Chondrocyte (in vitro differentiated cells): ENCODE data around the gene OR6K6. TPM values are rescaled to one million over a fixed set of nuclear protein-coding genes. Genes with fewer than 3 reads are reported as not detected.

Source experiments
- DNase-seq: peaks from one replicate; pipeline ENCODE4 v3.0.0; 2021; ENCODE audit warnings: mixed read lengths, low spot score
- H3K27ac Mint-ChIP-seq: one replicate; pipeline ENCODE4 v1.8.0; 2021; ENCODE audit warnings: mild to moderate bottlenecking, moderate library complexity, mixed read lengths; ENCODE audit not compliant: unreplicated experiment
- H3K27me3 Mint-ChIP-seq: 2 replicates; pipeline ENCODE4 v1.8.0; 2021; ENCODE audit warnings: low read depth, mixed read lengths
- H3K36me3 Mint-ChIP-seq: 2 replicates; pipeline ENCODE4 v1.8.0; 2021; ENCODE audit warnings: low read depth, mixed read lengths
- H3K4me1 Mint-ChIP-seq: 2 replicates; pipeline ENCODE4 v1.8.0; 2021; ENCODE audit warnings: low read depth, mild to moderate bottlenecking, mixed read lengths
- H3K4me3 Mint-ChIP-seq: one replicate; pipeline ENCODE4 v1.8.0; 2021; ENCODE audit warnings: mild to moderate bottlenecking, moderate library complexity, mixed read lengths; ENCODE audit not compliant: unreplicated experiment
- H3K9me3 Mint-ChIP-seq: 2 replicates; pipeline ENCODE4 v1.8.0; 2021; ENCODE audit warnings: low read depth, mixed read lengths
- CTCF ChIP-seq: fragments of 200-600 bp; sonication (generic); IDR thresholded peaks from 2 replicates; pipeline ENCODE4 v1.5.0; 2021; ENCODE audit warnings: antibody characterized with exemption, mild to moderate bottlenecking, moderate library complexity
- total RNA-seq: library from RNA; stranded (reverse); gene quantifications from 3 replicates; pipeline ENCODE4 v1.2.1, GENCODE V29; 2021

Gene OR6K6
- total RNA-seq, 1 donor from 2014 or later: not detected

GRCh38 chr1:158717344-158717743 lies 37.2 kb upstream of the OR6K6 start:
- DNase-seq: no peak
- peaks cover 12% of the 10 kb centered on the region for H3K27me3 Mint-ChIP-seq
- no peak overlapping the region for H3K27ac Mint-ChIP-seq
- H3K4me1 Mint-ChIP-seq: no peaks in the 10 kb centered on the region
- H3K4me3 Mint-ChIP-seq: no peak overlapping the region
- TF ChIP-seq CTCF: no peak
- no peaks in the 10 kb centered on the region for H3K36me3 Mint-ChIP-seq
- H3K9me3 Mint-ChIP-seq: no peaks in the 10 kb centered on the region

- no peak overlapping the region for H3K27ac Mint-ChIP-seq
- DNase-seq: no peak
- no peak overlapping the region for H3K4me3 Mint-ChIP-seq
- peaks cover 12% of the 10 kb centered on the region for H3K27me3 Mint-ChIP-seq
- H3K36me3 Mint-ChIP-seq: no peaks in the 10 kb centered on the region
- no peaks in the 10 kb centered on the region for H3K4me1 Mint-ChIP-seq
- no peaks in the 10 kb centered on the region for H3K9me3 Mint-ChIP-seq
- no peak for TF ChIP-seq CTCF
These were observed 34.9 kb upstream of the OR6K6 start for GRCh38 chr1:158719664-158720063.

- Mint-ChIP-seq H3K9me3 (no peaks in the 10 kb centered on the region), H3K27me3 (peaks cover 10% of the 10 kb centered on the region), H3K4me1 (no peaks in the 10 kb centered on the region), H3K27ac (no peak within 1 kb of the TSS), H3K4me3 (no peak within 1 kb of the TSS), H3K36me3 (no peaks in the 10 kb centered on the region)
- no peak for TF ChIP-seq CTCF
- DNase-seq: no peak
These were observed 33.9 kb upstream of the OR6K6 start, which contains the start of gene OR6K3 for GRCh38 chr1:158720620-158721019. Gene OR6K3, minus strand, starts transcription at chr1:158720720. Its CDS starts 2,605 bp downstream, at chr1:158718115.

- Mint-ChIP-seq H3K36me3 (no peaks in the 10 kb centered on the region), H3K4me1 (no peaks in the 10 kb centered on the region), H3K27me3 (peaks cover 13% of the 10 kb centered on the region), H3K9me3 (no peaks in the 10 kb centered on the region), H3K4me3 (no peak overlapping the region), H3K27ac (no peak overlapping the region)
- DNase-seq: no peak
- TF ChIP-seq CTCF: no peak
These were observed 30.1 kb upstream of the OR6K6 start for GRCh38 chr1:158724442-158724841.

GRCh38 chr1:158728510-158729225 lies 25.9 kb upstream of the OR6K6 start:
- Mint-ChIP-seq H3K27ac (no peak overlapping the region), H3K4me1 (no peaks in the 10 kb centered on the region), H3K9me3 (no peaks in the 10 kb centered on the region), H3K27me3 (peaks cover 7% of the 10 kb centered on the region), H3K4me3 (no peak overlapping the region), H3K36me3 (no peaks in the 10 kb centered on the region)
- DNase-seq: no peak
- no peak for TF ChIP-seq CTCF
